ENCODE results near the gene RAD51B.

DNA sequence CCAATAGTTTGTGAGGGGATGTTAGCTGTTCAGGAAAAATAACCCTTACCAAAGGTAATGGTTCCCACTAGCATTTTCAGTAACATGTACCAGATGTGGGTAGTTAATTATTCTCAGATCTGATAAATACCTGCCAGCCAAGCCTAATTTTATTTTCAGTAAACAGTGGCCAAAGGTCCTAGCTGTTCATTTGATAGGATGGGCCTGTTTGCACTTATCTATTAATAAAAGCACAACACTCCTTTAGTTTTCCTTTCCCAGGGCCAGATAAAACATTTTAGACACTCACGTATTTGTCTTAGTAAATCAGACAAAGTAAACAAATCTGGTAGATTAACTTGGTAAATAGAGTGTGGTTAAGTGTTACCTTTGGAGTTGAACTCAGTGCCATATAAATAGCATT, 345.1 kb downstream of the RAD51B start:
- TF ChIP-seq, protein P1, sequence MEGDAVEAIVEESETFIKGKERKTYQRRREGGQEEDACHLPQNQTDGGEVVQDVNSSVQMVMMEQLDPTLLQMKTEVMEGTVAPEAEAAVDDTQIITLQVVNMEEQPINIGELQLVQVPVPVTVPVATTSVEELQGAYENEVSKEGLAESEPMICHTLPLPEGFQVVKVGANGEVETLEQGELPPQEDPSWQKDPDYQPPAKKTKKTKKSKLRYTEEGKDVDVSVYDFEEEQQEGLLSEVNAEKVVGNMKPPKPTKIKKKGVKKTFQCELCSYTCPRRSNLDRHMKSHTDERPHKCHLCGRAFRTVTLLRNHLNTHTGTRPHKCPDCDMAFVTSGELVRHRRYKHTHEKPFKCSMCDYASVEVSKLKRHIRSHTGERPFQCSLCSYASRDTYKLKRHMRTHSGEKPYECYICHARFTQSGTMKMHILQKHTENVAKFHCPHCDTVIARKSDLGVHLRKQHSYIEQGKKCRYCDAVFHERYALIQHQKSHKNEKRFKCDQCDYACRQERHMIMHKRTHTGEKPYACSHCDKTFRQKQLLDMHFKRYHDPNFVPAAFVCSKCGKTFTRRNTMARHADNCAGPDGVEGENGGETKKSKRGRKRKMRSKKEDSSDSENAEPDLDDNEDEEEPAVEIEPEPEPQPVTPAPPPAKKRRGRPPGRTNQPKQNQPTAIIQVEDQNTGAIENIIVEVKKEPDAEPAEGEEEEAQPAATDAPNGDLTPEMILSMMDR (IDR thresholded peaks at IDR 0.05) = no peak
- TF ChIP-seq POLR2A (IDR thresholded peaks at IDR 0.05) (no peak), EP300 (IDR thresholded peaks at IDR 0.05) (no peak)

Measured in ovary (tissue), 3 donors.